ENCODE results near the gene BCAS3.
"Not testable (repeated sequence)": the region's sequence is repeated elsewhere in the genome, so short reads cannot be mapped to it uniquely, and the experiment has no call there.

BCAS3 gene

GRCh38 chr17:60947543-60947942, 269.9 kb downstream of the BCAS3 start:
- DNase-seq: no peak

- DNase-seq: no peak
Measured at GRCh38 chr17:60952747-60953146, 275.1 kb downstream of the BCAS3 start.

- DNase-seq: no peak
Measured at GRCh38 chr17:60959011-60959410, 281.4 kb downstream of the BCAS3 start.

- DNase-seq: no peak
Measured at GRCh38 chr17:60959696-60960095, 282.0 kb downstream of the BCAS3 start.

- DNase-seq: no peak
Measured at GRCh38 chr17:60960398-60961065, 282.9 kb downstream of the BCAS3 start.

GRCh38 chr17:60964160-60964559, 286.5 kb downstream of the BCAS3 start:
- DNase-seq: no peak

- no peak for DNase-seq
Measured at GRCh38 chr17:60968266-60968665, 290.6 kb downstream of the BCAS3 start.

GRCh38 chr17:60969500-60970037, 291.9 kb downstream of the BCAS3 start:
- DNase-seq: no peak

GRCh38 chr17:60970741-60971140, 293.1 kb downstream of the BCAS3 start:
- DNase-seq: no peak

GRCh38 chr17:60971515-60972369, 294.1 kb downstream of the BCAS3 start:
- DNase-seq: no peak

GRCh38 chr17:60976861-60977260, 299.2 kb downstream of the BCAS3 start:
- DNase-seq: not testable (repeated sequence)

- no peak for DNase-seq
Measured at GRCh38 chr17:60989379-60989778, 311.7 kb downstream of the BCAS3 start.

GRCh38 chr17:60989846-60990245, 312.2 kb downstream of the BCAS3 start:
- no peak for DNase-seq

GRCh38 chr17:60993497-60993896, 315.8 kb downstream of the BCAS3 start:
- DNase-seq: no peak

GRCh38 chr17:60995680-60996079, 318.0 kb downstream of the BCAS3 start:
- DNase-seq: no peak

- DNase-seq: no peak
Measured at GRCh38 chr17:61000911-61001310, 323.3 kb downstream of the BCAS3 start.

- DNase-seq: no peak
Measured at GRCh38 chr17:61002316-61002736, 324.7 kb downstream of the BCAS3 start.

- DNase-seq: no peak
Measured at GRCh38 chr17:61005358-61005757, 327.7 kb downstream of the BCAS3 start.

- not testable (repeated sequence) for DNase-seq
Measured at GRCh38 chr17:61005958-61006357, 328.3 kb downstream of the BCAS3 start.

- DNase-seq: no peak
Measured at GRCh38 chr17:61007980-61008379, 330.3 kb downstream of the BCAS3 start.

GRCh38 chr17:61009663-61010062, 332.0 kb downstream of the BCAS3 start:
- DNase-seq: no peak

GRCh38 chr17:61010661-61011170, 333.1 kb downstream of the BCAS3 start:
- no peak for DNase-seq

GRCh38 chr17:61011251-61011650, 333.6 kb downstream of the BCAS3 start:
- DNase-seq: no peak

GRCh38 chr17:61015966-61016365, 338.3 kb downstream of the BCAS3 start:
- no peak for DNase-seq
